ENCODE results near the gene SOX6.

Gene SOX6

GRCh38 chr11:16341853-16342252 lies 14.5 kb downstream of the SOX6 start:
- Histone ChIP-seq H3K27me3 (ENCODE audit: control insufficient read depth, insufficient read depth, low read length) (no peaks in the 10 kb centered on the region), H3K9ac (ENCODE audit: low read length) (no peak overlapping the region), H3K9me3 (ENCODE audit: control insufficient read depth, insufficient read depth, low read depth, low read length) (no peaks in the 10 kb centered on the region), H3K4me1 (ENCODE audit: control insufficient read depth, insufficient read depth, low read length) (no peaks in the 10 kb centered on the region), H3K36me3 (ENCODE audit: control insufficient read depth, insufficient read depth, low read length) (no peaks in the 10 kb centered on the region), H3K4me3 (ENCODE audit: low read depth, low read length) (no peak overlapping the region), H3K27ac (ENCODE audit: low read depth, low read length) (no peak overlapping the region)

DNA sequence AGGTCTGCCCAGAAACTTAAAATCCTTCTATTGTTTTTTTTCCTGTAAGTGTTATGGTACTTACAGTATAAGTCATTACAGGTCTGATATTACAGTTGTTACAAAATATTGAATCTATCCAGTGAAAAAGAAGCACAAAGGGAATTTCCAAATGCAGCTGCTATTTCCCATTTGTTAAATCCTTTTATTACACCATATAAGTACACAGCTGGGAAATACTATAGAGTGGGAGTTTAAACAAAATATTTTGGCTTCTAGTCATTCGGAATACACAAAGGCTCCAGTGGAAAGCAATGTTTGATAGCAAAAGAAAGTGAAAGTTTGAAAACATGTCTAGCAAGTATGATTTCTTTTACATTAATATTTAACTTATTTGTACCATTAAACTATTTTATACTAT lies 18.0 kb downstream of the SOX6 start:
- no peak overlapping the region for H3K9ac ChIP-seq (ENCODE audit: low read length)
- no peak overlapping the region for H3K27ac ChIP-seq (ENCODE audit: low read depth, low read length)
- H3K4me3 ChIP-seq (ENCODE audit: low read depth, low read length): no peak overlapping the region
- H3K36me3 ChIP-seq (ENCODE audit: control insufficient read depth, insufficient read depth, low read length): no peaks in the 10 kb centered on the region
- H3K27me3 ChIP-seq (ENCODE audit: control insufficient read depth, insufficient read depth, low read length): no peaks in the 10 kb centered on the region
- H3K9me3 ChIP-seq (ENCODE audit: control insufficient read depth, insufficient read depth, low read depth, low read length): no peaks in the 10 kb centered on the region
- H3K4me1 ChIP-seq (ENCODE audit: control insufficient read depth, insufficient read depth, low read length): no peaks in the 10 kb centered on the region

DNA sequence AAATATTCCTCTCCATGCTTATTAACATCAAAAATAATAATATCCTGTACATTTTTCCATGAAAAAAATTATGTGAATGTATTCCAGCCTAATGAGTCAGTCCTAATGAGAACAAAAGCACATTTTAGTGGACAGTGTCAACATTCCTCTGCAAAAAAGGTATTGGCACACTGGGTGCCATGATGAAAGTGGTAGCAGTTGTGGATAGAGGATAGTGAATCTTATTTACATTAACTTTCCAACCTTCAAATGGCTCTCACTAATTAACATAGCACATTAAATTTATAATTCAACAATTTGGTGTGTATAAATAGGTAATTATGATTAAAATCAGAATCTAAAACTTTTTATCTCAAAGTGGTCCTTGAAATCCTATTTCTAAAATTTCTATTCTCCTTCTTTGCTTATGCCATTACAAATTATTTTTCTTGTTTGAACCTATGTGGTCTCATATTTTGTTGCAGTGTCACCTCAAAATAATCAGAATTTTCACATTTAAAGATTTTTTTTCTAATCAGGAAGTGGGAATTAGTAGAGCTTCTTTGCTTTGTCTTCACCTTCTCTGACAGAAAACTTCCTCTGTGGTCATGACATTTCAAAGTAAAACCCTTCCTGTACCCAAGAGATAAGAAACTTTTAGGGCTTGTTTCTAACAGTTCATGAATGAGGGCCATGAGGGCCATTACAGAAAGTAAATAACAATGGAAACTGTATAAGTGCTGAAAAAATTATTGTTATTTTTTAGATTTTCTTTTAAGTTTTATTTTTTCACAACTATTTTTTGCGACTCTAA lies 18.7 kb downstream of the SOX6 start:
- H3K36me3 ChIP-seq (ENCODE audit: control insufficient read depth, insufficient read depth, low read length): no peaks in the 10 kb centered on the region
- H3K9me3 ChIP-seq (ENCODE audit: control insufficient read depth, insufficient read depth, low read depth, low read length): no peaks in the 10 kb centered on the region
- no peak overlapping the region for H3K4me3 ChIP-seq (ENCODE audit: low read depth, low read length)
- no peak overlapping the region for H3K9ac ChIP-seq (ENCODE audit: low read length)
- H3K27ac ChIP-seq (ENCODE audit: low read depth, low read length): no peak overlapping the region
- no peaks in the 10 kb centered on the region for H3K27me3 ChIP-seq (ENCODE audit: control insufficient read depth, insufficient read depth, low read length)
- no peaks in the 10 kb centered on the region for H3K4me1 ChIP-seq (ENCODE audit: control insufficient read depth, insufficient read depth, low read length)

DNA sequence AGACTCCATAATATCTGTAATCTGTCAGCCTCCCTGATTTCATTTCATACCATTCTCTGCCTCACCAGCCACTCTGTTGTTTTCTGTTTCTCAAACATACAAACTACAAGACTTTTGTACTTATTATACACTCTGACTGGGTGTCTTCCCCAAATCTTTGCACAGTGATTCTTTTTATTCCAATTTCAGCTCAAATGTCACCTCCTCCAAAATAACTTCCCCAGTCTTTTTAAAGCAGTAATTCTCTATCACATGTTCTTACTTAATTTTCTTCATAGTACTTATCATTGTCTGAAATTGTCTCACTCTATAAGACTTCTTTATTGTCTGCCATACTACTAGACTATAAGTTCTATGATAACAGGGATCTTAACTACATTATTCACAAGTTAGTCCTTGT lies 19.6 kb downstream of the SOX6 start:
- H3K9me3 ChIP-seq (ENCODE audit: control insufficient read depth, insufficient read depth, low read depth, low read length): no peaks in the 10 kb centered on the region
- H3K4me3 ChIP-seq (ENCODE audit: low read depth, low read length): no peak overlapping the region
- no peaks in the 10 kb centered on the region for H3K36me3 ChIP-seq (ENCODE audit: control insufficient read depth, insufficient read depth, low read length)
- H3K9ac ChIP-seq (ENCODE audit: low read length): no peak overlapping the region
- no peaks in the 10 kb centered on the region for H3K27me3 ChIP-seq (ENCODE audit: control insufficient read depth, insufficient read depth, low read length)
- H3K27ac ChIP-seq (ENCODE audit: low read depth, low read length): no peak overlapping the region
- H3K4me1 ChIP-seq (ENCODE audit: control insufficient read depth, insufficient read depth, low read length): no peaks in the 10 kb centered on the region

DNA sequence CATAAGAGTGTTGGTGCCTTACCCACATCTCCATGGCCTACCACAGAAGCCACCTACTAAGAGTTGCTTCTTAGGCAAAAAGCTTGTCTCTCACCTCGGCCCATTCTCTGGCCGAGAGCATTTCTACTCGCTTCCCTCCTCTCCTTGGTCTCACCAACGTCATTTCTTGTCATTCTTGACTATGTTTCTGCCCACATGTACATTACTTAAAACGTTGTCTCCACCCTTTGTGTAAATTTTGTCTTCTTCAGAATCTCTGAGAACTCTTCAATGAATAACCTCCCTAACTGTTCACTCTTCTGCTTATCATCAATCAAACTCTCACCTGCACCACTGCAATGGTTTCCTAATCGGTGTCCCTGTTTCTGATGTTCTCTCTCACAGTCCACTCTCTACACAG lies 20.1 kb downstream of the SOX6 start:
- no peak overlapping the region for H3K9ac ChIP-seq (ENCODE audit: low read length)
- no peaks in the 10 kb centered on the region for H3K4me1 ChIP-seq (ENCODE audit: control insufficient read depth, insufficient read depth, low read length)

GRCh38 chr11:16335236-16335962 lies 20.9 kb downstream of the SOX6 start:
- Histone ChIP-seq H3K4me3 (ENCODE audit: low read depth, low read length) (no peak overlapping the region), H3K27me3 (ENCODE audit: control insufficient read depth, insufficient read depth, low read length) (no peaks in the 10 kb centered on the region), H3K9me3 (ENCODE audit: control insufficient read depth, insufficient read depth, low read depth, low read length) (no peaks in the 10 kb centered on the region), H3K4me1 (ENCODE audit: control insufficient read depth, insufficient read depth, low read length) (no peaks in the 10 kb centered on the region), H3K27ac (ENCODE audit: low read depth, low read length) (no peak overlapping the region), H3K9ac (ENCODE audit: low read length) (no peak overlapping the region), H3K36me3 (ENCODE audit: control insufficient read depth, insufficient read depth, low read length) (no peaks in the 10 kb centered on the region)

More for the DNA sequence above, 20.1 kb downstream of the SOX6 start:
- H3K27ac ChIP-seq (ENCODE audit: low read depth, low read length): no peak overlapping the region
- no peaks in the 10 kb centered on the region for H3K9me3 ChIP-seq (ENCODE audit: control insufficient read depth, insufficient read depth, low read depth, low read length)
- no peaks in the 10 kb centered on the region for H3K27me3 ChIP-seq (ENCODE audit: control insufficient read depth, insufficient read depth, low read length)
- no peak overlapping the region for H3K4me3 ChIP-seq (ENCODE audit: low read depth, low read length)
- H3K36me3 ChIP-seq (ENCODE audit: control insufficient read depth, insufficient read depth, low read length): no peaks in the 10 kb centered on the region

- Histone ChIP-seq H3K4me3 (ENCODE audit: low read depth, low read length) (no peak overlapping the region), H3K9me3 (ENCODE audit: control insufficient read depth, insufficient read depth, low read depth, low read length) (no peaks in the 10 kb centered on the region), H3K36me3 (ENCODE audit: control insufficient read depth, insufficient read depth, low read length) (no peaks in the 10 kb centered on the region), H3K9ac (ENCODE audit: low read length) (no peak overlapping the region), H3K4me1 (ENCODE audit: control insufficient read depth, insufficient read depth, low read length) (no peaks in the 10 kb centered on the region), H3K27ac (ENCODE audit: low read depth, low read length) (no peak overlapping the region), H3K27me3 (ENCODE audit: control insufficient read depth, insufficient read depth, low read length) (no peaks in the 10 kb centered on the region)
These were observed 29.6 kb downstream of the SOX6 start for GRCh38 chr11:16326679-16327297.

DNA sequence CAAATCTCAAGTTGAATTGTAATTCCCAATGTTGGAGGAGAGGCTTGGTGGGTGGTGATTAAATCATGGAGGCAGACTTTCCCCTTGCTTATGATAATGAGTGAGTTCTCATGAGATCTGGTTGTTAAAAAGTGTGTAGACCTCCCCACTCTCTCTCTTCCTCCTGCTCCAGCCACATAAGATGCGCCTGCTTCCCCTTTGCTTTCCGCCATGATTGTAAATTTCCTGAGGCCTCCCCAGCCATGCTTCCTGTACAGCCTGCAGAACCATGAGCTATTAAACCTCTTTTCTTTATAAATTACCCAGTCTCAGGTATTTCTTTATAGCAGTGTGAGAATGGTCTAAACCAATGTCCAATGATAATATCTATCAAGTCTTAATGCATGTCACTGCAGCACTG lies 34.2 kb downstream of the SOX6 start:
- Histone ChIP-seq H3K9ac (ENCODE audit: low read length) (no peak overlapping the region), H3K4me1 (ENCODE audit: control insufficient read depth, insufficient read depth, low read length) (no peaks in the 10 kb centered on the region), H3K27me3 (ENCODE audit: control insufficient read depth, insufficient read depth, low read length) (no peaks in the 10 kb centered on the region), H3K36me3 (ENCODE audit: control insufficient read depth, insufficient read depth, low read length) (no peaks in the 10 kb centered on the region), H3K9me3 (ENCODE audit: control insufficient read depth, insufficient read depth, low read depth, low read length) (no peaks in the 10 kb centered on the region), H3K4me3 (ENCODE audit: low read depth, low read length) (no peak overlapping the region), H3K27ac (ENCODE audit: low read depth, low read length) (no peak overlapping the region)

DNA sequence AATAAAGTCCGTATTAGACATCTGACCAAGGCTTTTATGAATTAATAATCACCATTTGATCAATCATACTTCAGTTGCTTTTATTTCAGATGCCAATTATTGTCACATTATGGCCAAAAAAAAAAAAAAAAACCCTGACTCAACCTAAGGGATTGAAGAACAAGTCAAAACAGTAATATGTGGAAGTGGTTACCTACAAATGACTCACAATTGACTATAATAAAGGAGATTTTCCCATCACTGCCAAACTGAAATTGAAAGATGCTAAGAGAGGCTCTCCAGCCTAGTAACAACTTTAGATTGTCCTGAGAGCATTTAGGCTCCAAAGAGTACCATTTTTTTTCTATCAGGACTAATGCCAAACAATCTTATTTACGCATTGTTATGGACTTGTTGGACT lies 35.2 kb downstream of the SOX6 start:
- no peak overlapping the region for H3K9ac ChIP-seq (ENCODE audit: low read length)
- H3K4me3 ChIP-seq (ENCODE audit: low read depth, low read length): no peak overlapping the region
- H3K9me3 ChIP-seq (ENCODE audit: control insufficient read depth, insufficient read depth, low read depth, low read length): no peaks in the 10 kb centered on the region
- H3K27me3 ChIP-seq (ENCODE audit: control insufficient read depth, insufficient read depth, low read length): no peaks in the 10 kb centered on the region
- H3K36me3 ChIP-seq (ENCODE audit: control insufficient read depth, insufficient read depth, low read length): no peaks in the 10 kb centered on the region
- H3K4me1 ChIP-seq (ENCODE audit: control insufficient read depth, insufficient read depth, low read length): no peaks in the 10 kb centered on the region
- H3K27ac ChIP-seq (ENCODE audit: low read depth, low read length): no peak overlapping the region

DNA sequence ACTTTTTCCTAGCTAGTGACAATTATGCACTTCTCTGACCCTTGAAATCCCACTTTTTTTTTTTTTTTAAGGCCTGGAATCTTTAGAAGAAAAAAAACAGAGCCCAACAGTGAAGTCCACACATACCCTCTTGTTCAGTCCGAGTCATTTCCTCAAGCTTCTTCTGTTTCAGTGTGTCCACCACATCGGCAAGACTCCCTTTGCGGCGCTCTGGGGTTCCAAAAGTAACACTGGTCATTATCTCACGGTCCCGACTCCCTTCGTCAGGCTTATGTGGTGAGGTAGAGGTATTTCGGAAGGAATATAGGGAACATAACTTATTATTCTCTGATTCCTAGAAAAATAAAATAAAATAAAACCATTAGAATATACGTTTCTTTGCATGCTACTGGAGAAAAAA lies 38.0 kb downstream of the SOX6 start:
- no peaks in the 10 kb centered on the region for H3K4me1 ChIP-seq (ENCODE audit: control insufficient read depth, insufficient read depth, low read length)
- no peak overlapping the region for H3K27ac ChIP-seq (ENCODE audit: low read depth, low read length)
- no peak overlapping the region for H3K9ac ChIP-seq (ENCODE audit: low read length)
- no peaks in the 10 kb centered on the region for H3K36me3 ChIP-seq (ENCODE audit: control insufficient read depth, insufficient read depth, low read length)
- no peak overlapping the region for H3K4me3 ChIP-seq (ENCODE audit: low read depth, low read length)
- H3K27me3 ChIP-seq (ENCODE audit: control insufficient read depth, insufficient read depth, low read length): no peaks in the 10 kb centered on the region
- no peaks in the 10 kb centered on the region for H3K9me3 ChIP-seq (ENCODE audit: control insufficient read depth, insufficient read depth, low read depth, low read length)

DNA sequence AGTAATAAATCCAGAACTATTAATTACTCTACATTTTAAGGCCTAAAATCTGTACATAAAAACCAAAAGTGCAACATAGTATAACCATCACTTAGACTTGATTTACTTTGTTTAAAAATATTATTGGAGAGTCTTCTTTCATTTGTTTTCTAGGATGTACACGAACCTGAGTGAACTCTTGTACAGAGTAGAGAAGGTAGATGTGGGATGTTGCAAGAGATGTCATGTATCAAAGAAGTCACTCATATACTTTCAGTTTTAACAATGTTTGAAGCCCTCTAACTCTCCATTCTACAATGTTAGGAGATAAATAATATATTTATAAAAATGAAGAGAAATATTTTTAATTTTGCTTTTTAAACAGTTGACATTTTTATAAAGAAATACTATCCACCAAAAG lies 38.6 kb downstream of the SOX6 start:
- Histone ChIP-seq H3K4me3 (ENCODE audit: low read depth, low read length) (no peak overlapping the region), H3K36me3 (ENCODE audit: control insufficient read depth, insufficient read depth, low read length) (no peaks in the 10 kb centered on the region), H3K4me1 (ENCODE audit: control insufficient read depth, insufficient read depth, low read length) (no peaks in the 10 kb centered on the region), H3K9ac (ENCODE audit: low read length) (no peak overlapping the region), H3K9me3 (ENCODE audit: control insufficient read depth, insufficient read depth, low read depth, low read length) (no peaks in the 10 kb centered on the region), H3K27me3 (ENCODE audit: control insufficient read depth, insufficient read depth, low read length) (no peaks in the 10 kb centered on the region), H3K27ac (ENCODE audit: low read depth, low read length) (no peak overlapping the region)

Data from HUES6 (cell line).